SK-N-SH treated with all-trans-retinoic acid at 6 μM for 48 hours (cell line): ENCODE measurements around the gene LYL1.

Experiments
- PPARA ChIP-seq: fragments of 250-450 bp; sonication (Bioruptor Pico); IDR thresholded peaks from 2 replicates; pipeline ENCODE4 v1.5.0; 2020; ENCODE audit warnings: mild to moderate bottlenecking, borderline replicate concordance
- RARB ChIP-seq: fragments of 250-450 bp; sonication (Bioruptor Pico); IDR thresholded peaks from 2 replicates; pipeline ENCODE4 v1.8.0; 2021; ENCODE audit warnings: mild to moderate bottlenecking, moderate library complexity
- SNAI2 ChIP-seq: fragments of 250-450 bp; sonication (Bioruptor Pico); IDR thresholded peaks from 2 replicates; pipeline ENCODE4 v1.5.0; 2020; ENCODE audit warnings: mild to moderate bottlenecking, moderate library complexity
- TCF4 ChIP-seq: fragments of 250-450 bp; sonication (Bioruptor Pico); IDR thresholded peaks from 2 replicates; pipeline ENCODE4 v1.8.0; 2021; ENCODE audit warnings: mild to moderate bottlenecking, moderate library complexity, borderline replicate concordance
- TOX ChIP-seq: fragments of 250-450 bp; sonication (Bioruptor Pico); IDR thresholded peaks from 2 replicates; pipeline ENCODE4 v1.8.0; 2021; ENCODE audit warnings: mild to moderate bottlenecking, moderate library complexity, borderline replicate concordance
- ZFP3 ChIP-seq: fragments of 250-450 bp; sonication (Bioruptor Pico); IDR thresholded peaks from 2 replicates; pipeline ENCODE4 v1.5.0; 2020; ENCODE audit warnings: mild to moderate bottlenecking, moderate library complexity
- ZFP30 ChIP-seq: fragments of 450-650 bp; formaldehyde crosslinking; IDR thresholded peaks from 2 replicates; pipeline ENCODE4 v1.5.0; 2022; ENCODE audit warnings: mild to moderate bottlenecking, moderate library complexity
- TF ChIP-seq, protein P1 (sequence below): fragments of 250-450 bp; sonication (Bioruptor Pico); IDR thresholded peaks from 2 replicates; pipeline ENCODE4 v1.8.0; 2020; ENCODE audit warnings: mild to moderate bottlenecking, moderate library complexity, borderline replicate concordance

DNA sequence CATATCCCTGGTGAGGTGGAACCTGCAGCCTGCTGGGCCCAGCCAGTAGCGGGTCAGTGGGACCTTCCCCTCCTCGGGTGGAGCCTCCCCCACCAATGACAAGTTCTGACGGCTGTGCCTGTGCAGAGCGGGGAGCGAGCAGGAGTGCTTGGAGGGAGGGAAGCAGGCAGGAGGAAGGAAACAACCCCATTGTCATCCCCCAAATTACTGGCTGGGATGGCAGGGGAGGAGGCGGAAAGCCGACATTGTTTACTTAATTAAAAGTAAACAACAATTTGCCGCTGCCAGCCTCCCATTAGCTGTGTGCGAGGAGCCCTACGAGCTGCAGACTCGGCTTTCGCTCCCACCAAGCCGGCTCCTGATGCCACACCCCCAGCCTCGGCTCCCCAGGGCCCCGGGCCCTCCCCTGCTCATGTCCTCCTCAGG, 45.5 kb downstream of the LYL1 start:
- TF ChIP-seq RARB (CRISPR knock-in tag) (no peak), SNAI2 (CRISPR knock-in tag) (no peak), PPARA (no peak), TOX (CRISPR knock-in tag) (no peak), ZFP3 (CRISPR knock-in tag) (no peak), TCF4 (CRISPR knock-in tag) (no peak), ZFP30 (CRISPR knock-in tag) (no peak)
- TF ChIP-seq, protein P1, sequence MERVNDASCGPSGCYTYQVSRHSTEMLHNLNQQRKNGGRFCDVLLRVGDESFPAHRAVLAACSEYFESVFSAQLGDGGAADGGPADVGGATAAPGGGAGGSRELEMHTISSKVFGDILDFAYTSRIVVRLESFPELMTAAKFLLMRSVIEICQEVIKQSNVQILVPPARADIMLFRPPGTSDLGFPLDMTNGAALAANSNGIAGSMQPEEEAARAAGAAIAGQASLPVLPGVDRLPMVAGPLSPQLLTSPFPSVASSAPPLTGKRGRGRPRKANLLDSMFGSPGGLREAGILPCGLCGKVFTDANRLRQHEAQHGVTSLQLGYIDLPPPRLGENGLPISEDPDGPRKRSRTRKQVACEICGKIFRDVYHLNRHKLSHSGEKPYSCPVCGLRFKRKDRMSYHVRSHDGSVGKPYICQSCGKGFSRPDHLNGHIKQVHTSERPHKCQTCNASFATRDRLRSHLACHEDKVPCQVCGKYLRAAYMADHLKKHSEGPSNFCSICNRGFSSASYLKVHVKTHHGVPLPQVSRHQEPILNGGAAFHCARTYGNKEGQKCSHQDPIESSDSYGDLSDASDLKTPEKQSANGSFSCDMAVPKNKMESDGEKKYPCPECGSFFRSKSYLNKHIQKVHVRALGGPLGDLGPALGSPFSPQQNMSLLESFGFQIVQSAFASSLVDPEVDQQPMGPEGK (CRISPR knock-in tag) = no peak
